K562 (cell line): ENCODE data around the gene ZNF701. TPM values are rescaled to one million over a fixed set of nuclear protein-coding genes. Genes with fewer than 3 reads are reported as not detected.

Experiments used
- ARID1B ChIP-seq: fragments of 450-650 bp; IDR thresholded peaks from 2 replicates; pipeline ENCODE4 v1.6.1; 2016; ENCODE audit warnings: antibody characterized with exemption, mild to moderate bottlenecking, inconsistent platforms
- C11orf30 ChIP-seq: fragments of 450-650 bp; IDR thresholded peaks from 2 replicates; pipeline ENCODE4 v1.6.1; 2016; ENCODE audit warnings: low read depth, mild to moderate bottlenecking
- CEBPG ChIP-seq, 3 experiments: fragments of 200-800 bp in 1 of 3; sonication (Bioruptor generic) in 1 of 3; sonication (generic) in 1 of 3; formaldehyde crosslinking in 1 of 3; IDR thresholded peaks in 2 of 3; conservative IDR thresholded peaks in 1 of 3; 2 replicates each; pipeline versions ENCODE4 v1.6.1 to v1.8.0; 2016 to 2022; ENCODE audit warnings: missing compliant biosample characterization in 2 of 3, missing genetic modification characterization in 2 of 3, mild to moderate bottlenecking in 1 of 3, missing genetic modification reagents in 1 of 3
- DACH1 ChIP-seq: fragments of 450-650 bp; IDR thresholded peaks from 2 replicates; pipeline ENCODE4 v1.6.1; 2018; ENCODE audit not compliant: partially characterized antibody
- DPF2 ChIP-seq: fragments of 450-650 bp; IDR thresholded peaks from 2 replicates; pipeline ENCODE4 v1.6.1; 2016
- FOS ChIP-seq: IDR thresholded peaks from 3 replicates; pipeline ENCODE4 v1.6.1; 2011; ENCODE audit not compliant: insufficient read length; ENCODE audit errors: extremely low read depth
- FOSL1 ChIP-seq: fragments of 200-800 bp; sonication (Bioruptor generic); conservative IDR thresholded peaks from 2 replicates; pipeline ENCODE4 v1.6.1; 2016; ENCODE audit warnings: missing genetic modification characterization, missing compliant biosample characterization
- FOXA3 ChIP-seq, 2 experiments: fragments of 450-650 bp in 1 of 2; sonication (generic) in 1 of 2; formaldehyde crosslinking; IDR thresholded peaks in 1 of 2; conservative IDR thresholded peaks in 1 of 2; 2 replicates each; pipeline versions ENCODE4 v1.4.0 to v1.8.0; 2020 to 2022; ENCODE audit warnings: mild to moderate bottlenecking in 2 of 2, missing genetic modification reagents in 1 of 2
- FOXK2 ChIP-seq, 2 experiments: fragments of 450-650 bp; IDR thresholded peaks in 1 of 2; conservative IDR thresholded peaks in 1 of 2; 2 replicates each; pipeline ENCODE4 v1.6.1; 2016; ENCODE audit warnings: low read depth in 2 of 2, mild to moderate bottlenecking in 1 of 2
- HINFP ChIP-seq: fragments of 450-650 bp; conservative IDR thresholded peaks from 2 replicates; pipeline ENCODE4 v1.6.1; 2016; ENCODE audit warnings: missing genetic modification characterization, low read depth, mild to moderate bottlenecking, control low read depth, missing compliant biosample characterization
- JUND ChIP-seq, 2 experiments: IDR thresholded peaks; 2 replicates in 1 of 2; 3 replicates in 1 of 2; pipeline ENCODE4 v1.6.1; 2011; ENCODE audit warnings: borderline replicate concordance in 2 of 2, low read depth in 2 of 2, low read length in 2 of 2, improper control_type of control experiment in 1 of 2, missing biosample characterization in 1 of 2, missing genetic modification characterization in 1 of 2, missing genetic modification reagents in 1 of 2
- MIER1 ChIP-seq: fragments of 450-650 bp; IDR thresholded peaks from 2 replicates; pipeline ENCODE4 v1.6.1; 2016; ENCODE audit warnings: antibody characterized with exemption, mild to moderate bottlenecking, low read depth
- NFE2 ChIP-seq: IDR thresholded peaks from 2 replicates; pipeline ENCODE4 v1.6.1; 2014; ENCODE audit warnings: antibody characterized with exemption, low read depth
- NFIC ChIP-seq: fragments of 450-650 bp; IDR thresholded peaks from 2 replicates; pipeline ENCODE4 v1.6.1; 2017; ENCODE audit warnings: mild to moderate bottlenecking, inconsistent platforms
- NR2C1 ChIP-seq, 2 experiments: fragments of 450-650 bp; IDR thresholded peaks; 2 replicates each; pipeline ENCODE4 v1.6.1; 2017; ENCODE audit warnings: mild to moderate bottlenecking in 2 of 2, antibody characterized with exemption in 1 of 2, inconsistent platforms in 1 of 2, missing compliant biosample characterization in 1 of 2, missing genetic modification characterization in 1 of 2
- PTRF ChIP-seq: fragments of 450-650 bp; IDR thresholded peaks from 2 replicates; pipeline ENCODE4 v1.6.1; 2016; ENCODE audit warnings: mild to moderate bottlenecking, missing genetic modification characterization, missing compliant biosample characterization
- SMARCA4 ChIP-seq: fragments of 450-650 bp; IDR thresholded peaks from 2 replicates; pipeline ENCODE4 v1.6.1; 2016
- SMARCE1 ChIP-seq: fragments of 450-650 bp; IDR thresholded peaks from 2 replicates; pipeline ENCODE4 v1.7.1; 2016; ENCODE audit warnings: mild to moderate bottlenecking
- TOE1 ChIP-seq, 2 experiments: fragments of 450-650 bp in 1 of 2; sonication (generic) in 1 of 2; formaldehyde crosslinking in 1 of 2; IDR thresholded peaks; 2 replicates each; pipeline versions ENCODE4 v1.7.1 to v1.8.0; 2016 to 2022; ENCODE audit warnings: borderline replicate concordance in 2 of 2, mild to moderate bottlenecking in 2 of 2, antibody characterized with exemption in 1 of 2, inconsistent platforms in 1 of 2, low read depth in 1 of 2, missing genetic modification reagents in 1 of 2, moderate library complexity in 1 of 2
- ZNF174 ChIP-seq: fragments of 250-450 bp; sonication (Bioruptor Pico); IDR thresholded peaks from 2 replicates; pipeline ENCODE4 v1.4.0; 2020; ENCODE audit warnings: mild to moderate bottlenecking
- polyA plus RNA-seq, 8 experiments: library from polyadenylated mRNA; depleted of rRNA in 4 of 8; stranded (reverse) in 5 of 8; unstranded in 3 of 8; fragments of >200 nt; fragmentation: Nextera tagmentation in 2 of 8; fragmentation: Illumina TruSeq in 1 of 8; extraction: Ambion mirVana in 2 of 8; extraction: Trizol in 1 of 8; gene quantifications; 2 replicates each; pipeline versions ENCODE4 v1.2.1 to v1.2.3, GENCODE V29; 2011 to 2014; ENCODE audit warnings: inconsistent platforms in 1 of 8, missing spikeins in 1 of 8
- total RNA-seq, 7 experiments: library from RNA; depleted of rRNA in 6 of 7; stranded (reverse); fragments of >200 nt in 6 of 7; fragmentation: Illumina TruSeq in 2 of 7; extraction: Trizol in 2 of 7; gene quantifications; 2 replicates each; pipeline versions ENCODE4 v1.2.1 to v1.2.3, GENCODE V29; 2011 to 2021; ENCODE audit warnings: low replicate concordance in 1 of 7
- TF ChIP-seq, protein P1 (sequence below), 2 experiments: fragments of 450-650 bp in 1 of 2; sonication (generic) in 1 of 2; formaldehyde crosslinking in 1 of 2; IDR thresholded peaks in 1 of 2; conservative IDR thresholded peaks in 1 of 2; 2 replicates each; pipeline versions ENCODE4 v1.6.1 to v1.8.1; 2016 to 2023; ENCODE audit warnings: mild to moderate bottlenecking in 2 of 2, moderate library complexity in 2 of 2, inconsistent platforms in 1 of 2, missing genetic modification reagents in 1 of 2
- TF ChIP-seq, protein P2 (sequence below): fragments of 450-650 bp; IDR thresholded peaks from 2 replicates; pipeline ENCODE4 v1.6.1; 2016; ENCODE audit warnings: mild to moderate bottlenecking

ZNF701 gene
- total and polyA plus RNA-seq, 9 of the 15 experiments (the other 6 are each of a cell fraction or from before 2014, with no cell fraction given), result 5.3 to 15.9 (median 10.1) TPM

- TF ChIP-seq, protein P1, sequence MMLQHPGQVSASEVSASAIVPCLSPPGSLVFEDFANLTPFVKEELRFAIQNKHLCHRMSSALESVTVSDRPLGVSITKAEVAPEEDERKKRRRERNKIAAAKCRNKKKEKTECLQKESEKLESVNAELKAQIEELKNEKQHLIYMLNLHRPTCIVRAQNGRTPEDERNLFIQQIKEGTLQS (IDR thresholded peaks at IDR 0.05), result peak; percentile 86
- TF ChIP-seq, protein P1 (CRISPR knock-in tag; conservative IDR thresholded peaks at IDR 0.05), result no peak
- peak; percentile 48 for TF ChIP-seq C11orf30
- 0 out of 2 replicates have a peak, but pooled peaks have one; percentile 37 for TF ChIP-seq SMARCE1
- peak; percentile 46 for TF ChIP-seq SMARCA4
- TF ChIP-seq FOXK2 (conservative IDR thresholded peaks at IDR 0.05 in 1 of 2, IDR thresholded peaks at IDR 0.05 in 1 of 2; ENCODE audit: low read depth in 2 of 2), result peak; percentile 47 to 60; a peak in 3 of 4 replicates
- TF ChIP-seq FOS, result peak; percentile 15
- peak; percentile 57 for TF ChIP-seq ARID1B
- TF ChIP-seq ZNF174, result no peak
- TF ChIP-seq CEBPG (CRISPR knock-in tag; IDR thresholded peaks at IDR 0.05), result peak; percentile 15; the same call in 1 of the 2 replicates
- peak in 1 of 2 experiments; percentile 57; a peak in 1 of 4 replicates for TF ChIP-seq CEBPG (tag; conservative IDR thresholded peaks at IDR 0.05 in 1 of 2, IDR thresholded peaks at IDR 0.05 in 1 of 2)
- TF ChIP-seq NFIC, result no peak
- no peak for TF ChIP-seq HINFP (tag)
- peak; percentile 83; the same call in 1 of the 2 replicates for TF ChIP-seq JUND (IDR thresholded peaks at IDR 0.05; ENCODE audit: borderline replicate concordance, low read depth, low read length)
- TF ChIP-seq JUND (tag; IDR thresholded peaks at IDR 0.05; ENCODE audit: borderline replicate concordance, low read depth, low read length), result peak; percentile 90
- TF ChIP-seq DACH1, result no peak
- TF ChIP-seq MIER1, result no peak
- TF ChIP-seq NFE2, result peak; percentile 14; the same call in 1 of the 2 replicates
- 0 out of 2 replicates have a peak, but pooled peaks have one; percentile 38 for TF ChIP-seq TOE1 (IDR thresholded peaks at IDR 0.05; ENCODE audit: borderline replicate concordance)
- no peak for TF ChIP-seq TOE1 (CRISPR knock-in tag; IDR thresholded peaks at IDR 0.05; ENCODE audit: borderline replicate concordance, low read depth)
- 0 out of 4 replicates have a peak, but pooled peaks of 1 of the 2 experiments have one; percentile 38 for TF ChIP-seq FOXA3 (CRISPR knock-in tag; conservative IDR thresholded peaks at IDR 0.05 in 1 of 2, IDR thresholded peaks at IDR 0.05 in 1 of 2)
- TF ChIP-seq FOSL1 (tag), result peak; percentile 97
- TF ChIP-seq, protein P2, sequence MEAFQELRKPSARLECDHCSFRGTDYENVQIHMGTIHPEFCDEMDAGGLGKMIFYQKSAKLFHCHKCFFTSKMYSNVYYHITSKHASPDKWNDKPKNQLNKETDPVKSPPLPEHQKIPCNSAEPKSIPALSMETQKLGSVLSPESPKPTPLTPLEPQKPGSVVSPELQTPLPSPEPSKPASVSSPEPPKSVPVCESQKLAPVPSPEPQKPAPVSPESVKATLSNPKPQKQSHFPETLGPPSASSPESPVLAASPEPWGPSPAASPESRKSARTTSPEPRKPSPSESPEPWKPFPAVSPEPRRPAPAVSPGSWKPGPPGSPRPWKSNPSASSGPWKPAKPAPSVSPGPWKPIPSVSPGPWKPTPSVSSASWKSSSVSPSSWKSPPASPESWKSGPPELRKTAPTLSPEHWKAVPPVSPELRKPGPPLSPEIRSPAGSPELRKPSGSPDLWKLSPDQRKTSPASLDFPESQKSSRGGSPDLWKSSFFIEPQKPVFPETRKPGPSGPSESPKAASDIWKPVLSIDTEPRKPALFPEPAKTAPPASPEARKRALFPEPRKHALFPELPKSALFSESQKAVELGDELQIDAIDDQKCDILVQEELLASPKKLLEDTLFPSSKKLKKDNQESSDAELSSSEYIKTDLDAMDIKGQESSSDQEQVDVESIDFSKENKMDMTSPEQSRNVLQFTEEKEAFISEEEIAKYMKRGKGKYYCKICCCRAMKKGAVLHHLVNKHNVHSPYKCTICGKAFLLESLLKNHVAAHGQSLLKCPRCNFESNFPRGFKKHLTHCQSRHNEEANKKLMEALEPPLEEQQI, result 0 out of 2 replicates have a peak, but pooled peaks have one; percentile 38
- no peak for TF ChIP-seq PTRF (tag)
- TF ChIP-seq DPF2, result peak; percentile 50
- TF ChIP-seq NR2C1 (IDR thresholded peaks at IDR 0.05), result no peak
- TF ChIP-seq NR2C1 (tag; IDR thresholded peaks at IDR 0.05), result 0 out of 2 replicates have a peak, but pooled peaks have one; percentile 19
These were observed 3.5 kb upstream of the ZNF701 start (continued) for GRCh38 chr19:52566588-52566987.
